HG02870 (cell line): ENCODE measurements around the gene ASXL2.
A peak's percentile ranks its signal among the peaks of the same experiment; 100 is the strongest.
"Not testable (repeated sequence)": the region's sequence is repeated elsewhere in the genome, so short reads cannot be mapped to it uniquely, and the experiment has no call there.

Experiments
- ATAC-seq: cut with Tn5 transposase; IDR thresholded peaks from one replicate; pipeline ENCODE4 v1.9.1; 2021; ENCODE audit warnings: mild to moderate bottlenecking, moderate library complexity; ENCODE audit not compliant: unreplicated experiment

Gene ASXL2

DNA sequence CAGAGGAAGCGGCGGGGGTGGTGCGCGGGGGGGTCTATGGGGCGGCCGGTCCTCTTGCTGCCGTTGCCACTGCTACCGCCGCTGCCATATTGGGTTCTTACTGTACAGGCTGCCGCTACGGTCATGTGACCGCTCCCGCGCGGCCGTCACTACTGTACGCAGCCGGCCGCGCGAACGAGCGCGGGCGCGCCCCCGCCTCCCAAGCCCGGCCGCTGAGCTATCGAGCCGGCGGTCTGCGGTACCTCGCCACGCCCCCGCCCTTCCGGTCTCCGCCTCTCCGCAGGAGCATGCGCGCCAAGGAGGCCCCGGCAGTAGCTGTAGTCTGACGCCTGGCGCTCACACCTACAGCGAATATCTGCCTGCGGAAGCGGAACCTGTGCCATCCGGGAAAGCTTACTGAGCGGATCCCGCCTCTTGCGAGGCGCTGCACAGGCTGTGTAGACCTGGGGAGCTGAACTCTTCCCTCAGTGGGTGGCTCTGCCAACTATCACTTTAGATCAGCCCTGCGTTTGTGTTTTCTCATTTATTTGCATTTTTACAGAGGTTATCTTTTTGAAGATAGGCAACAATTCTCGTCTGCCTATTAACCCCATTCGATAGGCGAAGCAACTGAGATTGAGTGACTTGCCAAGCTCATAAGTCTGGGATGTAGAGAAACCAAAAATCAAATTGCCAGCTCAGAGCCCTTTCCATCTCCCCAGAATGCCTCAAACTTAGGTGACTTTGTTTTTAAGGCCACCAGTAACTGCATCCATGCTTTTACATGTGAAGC lies at the start of gene ASXL2:
Gene ASXL2 (minus strand): TSS at position 127 of the 772 bp plus-strand sequence. CDS start 265 bp downstream, outside the sequence.
- peak; percentile 88 for ATAC-seq

DNA sequence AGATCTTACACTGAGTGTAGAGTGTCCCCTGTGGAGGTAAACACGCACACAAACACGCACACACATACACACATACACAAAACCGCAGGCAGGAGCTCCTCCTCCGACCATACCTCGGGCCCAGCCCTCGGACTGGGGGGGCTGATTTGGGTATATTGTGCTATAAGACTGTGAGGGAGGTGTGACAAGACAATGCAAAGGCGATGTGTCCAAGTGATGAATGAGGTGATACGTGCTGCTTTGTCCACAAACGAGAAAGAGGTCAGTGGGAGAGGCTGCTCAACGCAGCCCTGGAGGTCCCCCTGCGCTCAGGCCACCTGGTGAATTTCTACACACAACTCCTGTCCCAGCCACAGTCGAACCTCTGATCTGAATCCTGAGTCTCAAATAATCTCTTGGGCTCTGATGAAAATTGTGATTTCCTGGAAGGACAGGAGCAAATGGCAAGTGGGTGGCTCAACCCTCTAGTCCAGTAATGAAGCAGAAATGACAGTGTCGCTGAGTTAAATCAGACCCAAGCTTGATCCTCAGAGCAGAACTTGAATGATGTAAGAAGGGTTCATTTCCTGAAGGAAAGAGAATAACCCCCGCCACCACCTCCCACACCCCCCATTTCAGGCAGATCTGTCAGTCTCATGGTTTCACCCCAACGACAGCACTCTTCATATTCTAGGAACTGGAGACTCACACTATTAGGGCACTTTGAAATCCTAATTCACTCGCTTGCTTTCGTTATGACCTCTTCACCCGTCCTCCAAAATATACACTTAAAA lies 48.9 kb upstream of the ASXL2 start:
- ATAC-seq, result no peak

DNA sequence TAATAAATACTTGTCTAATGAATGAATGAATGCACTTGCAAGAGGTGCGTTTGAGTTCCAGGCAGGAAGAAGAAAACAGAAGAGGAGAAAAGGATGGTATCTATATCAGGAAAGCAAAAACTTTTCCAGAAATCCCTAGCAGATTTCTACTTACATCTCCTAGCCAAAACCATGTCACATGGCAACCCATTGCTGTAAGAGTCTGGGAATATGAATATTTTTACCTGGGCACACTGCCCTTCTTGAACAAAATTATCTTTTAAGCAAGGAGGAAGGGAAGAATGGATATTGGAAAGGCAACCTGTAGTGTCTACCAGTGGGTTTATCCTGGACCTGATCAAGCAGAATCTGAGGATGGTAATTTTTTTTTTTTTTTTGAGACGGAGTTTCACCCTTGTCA lies 44.2 kb upstream of the ASXL2 start:
- no peak for ATAC-seq

GRCh38 chr2:25920786-25921415 lies 42.6 kb upstream of the ASXL2 start:
- no peak for ATAC-seq

DNA sequence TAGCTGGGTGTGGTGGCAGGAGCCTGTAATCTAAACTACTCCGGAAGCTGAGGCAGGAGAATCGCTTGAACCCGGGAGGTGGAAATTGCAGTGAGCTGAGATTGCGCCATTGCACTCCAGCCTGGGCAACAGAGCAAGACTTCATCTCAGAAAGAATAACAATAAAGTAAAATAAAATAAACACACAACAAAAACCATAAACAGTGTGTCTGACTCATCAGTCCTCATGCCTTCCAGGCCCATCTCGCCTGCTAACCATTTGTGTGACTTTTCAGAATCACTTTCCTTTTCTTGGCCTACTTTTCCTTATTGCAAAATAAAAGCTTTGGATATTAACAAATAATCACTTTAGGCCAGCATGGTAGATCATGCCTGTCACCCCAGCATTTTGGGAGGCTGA lies 42.0 kb upstream of the ASXL2 start:
- no peak for ATAC-seq

- no peak for ATAC-seq
These were observed 39.5 kb upstream of the ASXL2 start for GRCh38 chr2:25917832-25918231.

GRCh38 chr2:25917411-25917810 lies 39.1 kb upstream of the ASXL2 start:
- not testable (repeated sequence) for ATAC-seq

- ATAC-seq, result not testable (repeated sequence)
These were observed 37.9 kb upstream of the ASXL2 start for GRCh38 chr2:25915944-25916772.

DNA sequence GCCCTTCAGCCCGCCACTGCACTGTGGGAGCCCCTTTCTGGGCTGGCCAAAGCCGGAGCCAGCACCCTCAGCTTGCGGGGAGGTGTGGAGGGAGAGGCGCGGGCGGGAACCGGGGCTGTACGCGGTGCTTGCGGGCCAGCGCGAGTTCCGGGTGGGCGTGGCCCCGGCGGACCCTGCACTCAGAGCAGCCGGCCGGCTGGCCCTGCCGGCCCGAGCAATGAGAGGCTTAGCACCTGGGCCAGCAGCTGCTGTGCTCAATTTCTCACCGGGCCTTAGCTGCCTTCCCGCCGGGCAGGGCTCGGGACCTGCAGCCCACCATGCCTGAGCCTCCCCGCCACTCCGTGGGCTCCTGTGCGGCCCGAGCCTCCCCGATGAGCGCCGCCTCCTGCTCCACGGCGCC lies 37.1 kb upstream of the ASXL2 start:
- not testable (repeated sequence) for ATAC-seq

DNA sequence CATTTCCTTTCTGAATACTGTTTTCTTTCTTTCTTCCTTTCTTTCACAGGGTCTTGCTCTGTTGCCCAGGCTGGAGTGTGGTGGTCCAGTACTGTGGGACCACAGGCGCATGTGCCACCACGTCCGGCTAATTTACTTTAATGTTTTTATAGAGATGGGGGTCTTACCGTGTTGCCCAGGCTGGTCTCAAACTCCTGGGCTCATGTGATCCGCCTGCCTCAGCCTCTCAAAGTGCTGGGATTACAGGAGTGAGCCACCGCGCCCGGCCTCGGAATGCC lies 35.3 kb upstream of the ASXL2 start:
- not testable (repeated sequence) for ATAC-seq

DNA sequence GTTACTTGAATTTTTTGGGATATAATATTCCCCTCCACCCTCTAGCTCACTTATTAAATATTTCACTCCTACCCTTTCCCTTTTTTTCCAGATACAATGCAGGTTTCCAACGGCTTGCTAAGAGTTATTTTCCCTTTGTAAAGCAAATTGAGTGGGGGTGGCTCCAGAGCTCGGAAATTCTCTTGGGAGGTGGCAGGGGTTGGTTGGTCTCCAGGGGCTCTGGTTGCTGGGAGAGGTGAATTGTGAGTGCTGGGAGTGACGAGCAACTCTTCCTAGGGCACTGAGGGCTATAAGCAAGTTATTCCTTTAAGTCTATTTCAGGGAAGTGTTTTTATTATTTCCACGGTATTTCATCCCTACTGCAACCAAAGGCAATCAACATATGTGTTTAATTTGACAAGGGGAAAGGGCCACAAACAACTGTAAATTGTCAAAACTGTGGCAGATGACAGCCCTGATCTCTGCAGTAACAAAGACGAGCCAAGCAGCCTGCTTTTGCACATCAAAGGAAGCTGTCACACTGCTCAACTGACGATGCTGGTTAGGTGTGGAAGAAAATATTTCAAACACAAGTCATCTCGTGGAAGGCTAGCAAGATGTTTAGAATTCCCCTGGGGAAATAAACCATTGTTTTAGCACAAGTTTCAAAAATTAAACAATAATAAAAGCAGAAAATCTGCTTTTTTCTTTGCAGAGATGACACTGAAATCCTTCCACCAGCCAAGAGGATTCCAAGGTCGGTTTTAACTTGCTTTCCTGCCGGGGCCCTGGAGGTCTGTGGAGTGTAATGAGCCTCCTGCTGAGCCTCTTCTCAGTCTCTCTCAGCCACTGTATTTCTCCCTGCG lies 34.8 kb upstream of the ASXL2 start:
- ATAC-seq, result no peak

DNA sequence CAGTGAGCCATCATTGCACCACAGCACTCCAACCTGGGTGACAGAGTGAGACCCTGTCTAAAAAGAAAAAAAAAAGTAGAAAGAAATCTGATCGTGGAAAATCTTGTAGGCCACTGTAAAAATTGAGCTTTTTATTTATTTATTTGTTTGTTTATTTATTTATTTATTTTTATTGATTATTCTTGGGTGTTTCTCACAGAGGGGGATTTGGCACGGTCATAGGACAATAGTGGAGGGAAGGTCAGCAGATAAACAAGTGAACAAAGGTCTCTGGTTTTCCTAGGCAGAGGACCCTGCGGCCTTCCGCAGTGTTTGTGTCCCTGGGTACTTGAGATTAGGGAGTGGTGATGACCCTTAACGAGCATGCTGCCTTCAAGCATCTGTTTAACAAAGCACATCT lies 31.3 kb upstream of the ASXL2 start:
- not testable (repeated sequence) for ATAC-seq

- no peak for ATAC-seq
These were observed 26.8 kb upstream of the ASXL2 start for GRCh38 chr2:25905126-25905525.

GRCh38 chr2:25903216-25903776 lies 25.0 kb upstream of the ASXL2 start:
- ATAC-seq, result no peak

- no peak for ATAC-seq
These were observed 21.2 kb upstream of the ASXL2 start for GRCh38 chr2:25899404-25899970.

- ATAC-seq, result no peak
These were observed 19.2 kb upstream of the ASXL2 start for GRCh38 chr2:25897506-25897905.

- ATAC-seq, result not testable (repeated sequence)
These were observed 18.0 kb upstream of the ASXL2 start for GRCh38 chr2:25896308-25896707.

DNA sequence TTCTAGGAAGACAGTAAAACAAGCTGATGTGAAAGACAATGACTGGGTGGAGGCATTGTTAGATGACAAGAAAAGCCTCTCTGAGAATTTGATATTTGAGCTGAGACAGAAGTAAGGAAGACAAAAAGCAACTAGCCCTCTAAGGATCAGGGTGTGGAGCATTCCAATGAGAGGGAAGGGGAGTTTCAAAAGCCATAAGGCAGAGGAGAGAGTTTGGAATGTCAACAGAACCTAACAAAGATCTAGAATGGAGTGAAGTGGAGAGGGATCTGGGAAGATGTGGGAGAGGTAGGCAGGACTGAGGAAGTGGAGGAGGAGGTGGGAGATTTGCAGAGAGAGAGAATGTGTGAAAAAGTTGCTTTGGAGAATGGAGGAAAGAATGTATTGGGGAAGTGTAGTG lies 17.3 kb upstream of the ASXL2 start:
- no peak for ATAC-seq

DNA sequence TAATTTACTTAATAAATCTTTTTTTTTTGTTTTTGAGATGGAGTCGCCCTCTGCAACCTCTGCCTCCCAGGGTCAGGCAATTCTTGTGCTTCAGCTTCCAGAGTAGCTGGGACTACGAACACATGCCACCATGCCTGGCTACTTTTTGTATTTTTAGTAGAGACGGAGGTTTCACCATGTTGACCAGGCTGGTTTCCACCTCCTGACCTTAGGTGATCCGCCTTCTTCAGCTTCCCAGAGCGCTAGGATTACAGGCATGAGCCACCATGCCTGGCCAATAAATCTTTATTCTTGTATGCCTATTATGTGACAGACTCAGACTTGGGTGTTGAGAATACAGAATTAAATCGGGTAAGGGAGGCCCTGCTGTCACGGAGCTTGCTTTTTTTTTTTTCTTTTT lies 16.7 kb upstream of the ASXL2 start:
- no peak for ATAC-seq
